ENCODE data around the gene REPIN1.

- TF ChIP-seq CTCF (IDR thresholded peaks at IDR 0.05; ENCODE audit: low read depth, low read length) (no peak), EZH2phosphoT487 (IDR thresholded peaks at IDR 0.05; ENCODE audit: low read depth) (no peak)
Observed at GRCh38 chr7:150370612-150371071, 2.0 kb downstream of the REPIN1 start.

All from OCI-LY3 (cell line).